ENCODE measurements around the gene DPP6. TPM values are rescaled to one million over a fixed set of nuclear protein-coding genes. Genes with fewer than 3 reads are reported as not detected.

Gene DPP6
- total RNA-seq, 1 donor from 2014 or later, result 1.4 TPM

- H3K27me3 Mint-ChIP-seq (ENCODE audit: unreplicated experiment), result no peaks in the 10 kb centered on the region
Measured at GRCh38 chr7:154530136-154530535, 477.9 kb downstream of the DPP6 start.

GRCh38 chr7:154532771-154533170 is 480.6 kb downstream of the DPP6 start:
- no peak overlapping the region for H3K27ac Mint-ChIP-seq (ENCODE audit: unreplicated experiment)
- no peaks in the 10 kb centered on the region for H3K4me1 Mint-ChIP-seq (ENCODE audit: unreplicated experiment)
- H3K4me3 Mint-ChIP-seq (ENCODE audit: unreplicated experiment), result no peak overlapping the region
- TF ChIP-seq, protein P1, sequence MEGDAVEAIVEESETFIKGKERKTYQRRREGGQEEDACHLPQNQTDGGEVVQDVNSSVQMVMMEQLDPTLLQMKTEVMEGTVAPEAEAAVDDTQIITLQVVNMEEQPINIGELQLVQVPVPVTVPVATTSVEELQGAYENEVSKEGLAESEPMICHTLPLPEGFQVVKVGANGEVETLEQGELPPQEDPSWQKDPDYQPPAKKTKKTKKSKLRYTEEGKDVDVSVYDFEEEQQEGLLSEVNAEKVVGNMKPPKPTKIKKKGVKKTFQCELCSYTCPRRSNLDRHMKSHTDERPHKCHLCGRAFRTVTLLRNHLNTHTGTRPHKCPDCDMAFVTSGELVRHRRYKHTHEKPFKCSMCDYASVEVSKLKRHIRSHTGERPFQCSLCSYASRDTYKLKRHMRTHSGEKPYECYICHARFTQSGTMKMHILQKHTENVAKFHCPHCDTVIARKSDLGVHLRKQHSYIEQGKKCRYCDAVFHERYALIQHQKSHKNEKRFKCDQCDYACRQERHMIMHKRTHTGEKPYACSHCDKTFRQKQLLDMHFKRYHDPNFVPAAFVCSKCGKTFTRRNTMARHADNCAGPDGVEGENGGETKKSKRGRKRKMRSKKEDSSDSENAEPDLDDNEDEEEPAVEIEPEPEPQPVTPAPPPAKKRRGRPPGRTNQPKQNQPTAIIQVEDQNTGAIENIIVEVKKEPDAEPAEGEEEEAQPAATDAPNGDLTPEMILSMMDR (IDR thresholded peaks at IDR 0.05; ENCODE audit: unreplicated experiment), result no peak
- H3K27me3 Mint-ChIP-seq (ENCODE audit: unreplicated experiment), result no peaks in the 10 kb centered on the region
- H3K36me3 Mint-ChIP-seq (ENCODE audit: low read depth, unreplicated experiment), result no peaks in the 10 kb centered on the region
- DNase-seq (ENCODE audit: low spot score), result no peak
- H3K9me3 Mint-ChIP-seq (ENCODE audit: unreplicated experiment), result no peaks in the 10 kb centered on the region

More at GRCh38 chr7:154530136-154530535, 477.9 kb downstream of the DPP6 start:
- no peak overlapping the region for H3K27ac Mint-ChIP-seq (ENCODE audit: unreplicated experiment)
- H3K4me3 Mint-ChIP-seq (ENCODE audit: unreplicated experiment), result no peak overlapping the region
- H3K4me1 Mint-ChIP-seq (ENCODE audit: unreplicated experiment), result no peaks in the 10 kb centered on the region
- no peaks in the 10 kb centered on the region for H3K36me3 Mint-ChIP-seq (ENCODE audit: low read depth, unreplicated experiment)
- DNase-seq (ENCODE audit: low spot score), result no peak
- no peaks in the 10 kb centered on the region for H3K9me3 Mint-ChIP-seq (ENCODE audit: unreplicated experiment)
- TF ChIP-seq, protein P1 (IDR thresholded peaks at IDR 0.05; ENCODE audit: unreplicated experiment), result no peak

- DNase-seq (ENCODE audit: low spot score), result no peak
- Mint-ChIP-seq H3K9me3 (ENCODE audit: unreplicated experiment) (no peaks in the 10 kb centered on the region), H3K4me1 (ENCODE audit: unreplicated experiment) (no peaks in the 10 kb centered on the region), H3K27me3 (ENCODE audit: unreplicated experiment) (no peaks in the 10 kb centered on the region), H3K4me3 (ENCODE audit: unreplicated experiment) (no peak overlapping the region), H3K36me3 (ENCODE audit: low read depth, unreplicated experiment) (no peaks in the 10 kb centered on the region), H3K27ac (ENCODE audit: unreplicated experiment) (no peak overlapping the region)
- TF ChIP-seq, protein P1 (IDR thresholded peaks at IDR 0.05; ENCODE audit: unreplicated experiment), result no peak
Measured at GRCh38 chr7:154540596-154540995, 488.4 kb downstream of the DPP6 start.

- no peaks in the 10 kb centered on the region for H3K27me3 Mint-ChIP-seq (ENCODE audit: unreplicated experiment)
- H3K27ac Mint-ChIP-seq (ENCODE audit: unreplicated experiment), result no peak overlapping the region
- TF ChIP-seq, protein P1 (IDR thresholded peaks at IDR 0.05; ENCODE audit: unreplicated experiment), result no peak
- H3K36me3 Mint-ChIP-seq (ENCODE audit: low read depth, unreplicated experiment), result no peaks in the 10 kb centered on the region
- no peaks in the 10 kb centered on the region for H3K4me1 Mint-ChIP-seq (ENCODE audit: unreplicated experiment)
- DNase-seq (ENCODE audit: low spot score), result no peak
- H3K9me3 Mint-ChIP-seq (ENCODE audit: unreplicated experiment), result no peaks in the 10 kb centered on the region
- no peak overlapping the region for H3K4me3 Mint-ChIP-seq (ENCODE audit: unreplicated experiment)
Measured at GRCh38 chr7:154541606-154542005, 489.4 kb downstream of the DPP6 start.

GRCh38 chr7:154546946-154547587 is 494.9 kb downstream of the DPP6 start:
- TF ChIP-seq, protein P1 (IDR thresholded peaks at IDR 0.05; ENCODE audit: unreplicated experiment), result no peak
- no peaks in the 10 kb centered on the region for H3K4me1 Mint-ChIP-seq (ENCODE audit: unreplicated experiment)
- no peak overlapping the region for H3K27ac Mint-ChIP-seq (ENCODE audit: unreplicated experiment)
- no peak for DNase-seq (ENCODE audit: low spot score)
- no peaks in the 10 kb centered on the region for H3K9me3 Mint-ChIP-seq (ENCODE audit: unreplicated experiment)
- H3K4me3 Mint-ChIP-seq (ENCODE audit: unreplicated experiment), result no peak overlapping the region
- H3K27me3 Mint-ChIP-seq (ENCODE audit: unreplicated experiment), result no peaks in the 10 kb centered on the region
- H3K36me3 Mint-ChIP-seq (ENCODE audit: low read depth, unreplicated experiment), result no peaks in the 10 kb centered on the region
